GM12878 (cell line): ENCODE measurements around the gene NFATC1. TPM values are rescaled to one million over a fixed set of nuclear protein-coding genes. Genes with fewer than 3 reads are reported as not detected.

ENCODE experiments used
- ATAC-seq: fragments of 200-7000 bp; cut with Tn5 transposase; 3 replicates; pipeline ENCODE4 v1.9.1; 2020; ENCODE audit warnings: mild to moderate bottlenecking, moderate library complexity
- BruUV-seq: library from RNA; stranded (reverse); fragments of 400-500 nt; replicated peaks from 2 replicates; lab custom pipeline; 2021; lab: Mats Ljungman, UMichigan
- CTCF ChIA-PET: fragments of 300-600 bp; sonication (Branson Sonifier 250); formaldehyde crosslinking; extraction: SDS; loops from one replicate; lab custom pipeline; 2021; ENCODE audit warnings: inconsistent platforms; lab: Yijun Ruan, JAX
- POLR2A ChIA-PET: fragments of 350-600 bp; formaldehyde crosslinking; extraction: SDS; loops from one replicate; lab custom pipeline; 2021; ENCODE audit warnings: inconsistent platforms; lab: Charles Lee
- RAD21 ChIA-PET: fragments of 300-600 bp; sonication (Branson Sonifier 250); formaldehyde crosslinking; loops from one replicate; lab custom pipeline; 2023; ENCODE audit warnings: antibody characterized with exemption; ENCODE audit not compliant: unreplicated experiment; lab: Charles Lee
- SMC1A ChIA-PET: fragments of 300-600 bp; sonication (Branson Sonifier 250); formaldehyde crosslinking; loops from one replicate; lab custom pipeline; 2023; ENCODE audit not compliant: unreplicated experiment, uncharacterized antibody; lab: Charles Lee
- DNase-seq: peaks from one replicate; pipeline ENCODE4 v3.0.0-alpha.2; 2011; ENCODE audit warnings: low read depth, low spot score
- FAIRE-seq: peaks from 3 replicates; lab custom pipeline; 2011; peaks lifted over from hg19 to GRCh38; lab: Jason Lieb, UNC
- H2AFZ ChIP-seq: 2 replicates; pipeline ENCODE4 v1.6.0; 2011; ENCODE audit warnings: low read depth, low read length, control low read depth; ENCODE audit not compliant: control insufficient read depth
- H3K27ac ChIP-seq: 2 replicates; pipeline ENCODE4 v1.5.1; 2011; ENCODE audit warnings: control low read depth; ENCODE audit not compliant: control insufficient read depth, insufficient read depth
- H3K27me3 ChIP-seq, 2 experiments: replicated peaks in 1 of 2; 2 replicates each; pipeline versions ENCODE4 v1.6.0 to v1.6.1; 2011; ENCODE audit warnings: low read length in 1 of 2; ENCODE audit not compliant: control insufficient read depth in 2 of 2, insufficient read depth in 2 of 2
- H3K36me3 ChIP-seq, 2 experiments: 2 replicates each; pipeline ENCODE4 v1.5.1; 2011; ENCODE audit warnings: low read length in 1 of 2; ENCODE audit not compliant: control insufficient read depth in 2 of 2, insufficient read depth in 2 of 2
- H3K4me1 ChIP-seq: 2 replicates; pipeline ENCODE4 v1.6.1; 2011; ENCODE audit warnings: mild to moderate bottlenecking, low read length, moderate library complexity, mixed read lengths; ENCODE audit not compliant: control insufficient read depth, insufficient read depth
- H3K4me2 ChIP-seq: 2 replicates; pipeline ENCODE4 v1.6.0; 2011; ENCODE audit warnings: control low read depth; ENCODE audit not compliant: control insufficient read depth, insufficient read depth
- H3K4me3 ChIP-seq: fragments of 200-600 bp; sonication (generic); 2 replicates; pipeline ENCODE4 v1.5.1; 2016
- H3K79me2 ChIP-seq: 2 replicates; pipeline ENCODE4 v1.6.0; 2011; ENCODE audit warnings: low read length; ENCODE audit not compliant: control insufficient read depth, insufficient read depth
- H3K9ac ChIP-seq: 2 replicates; pipeline ENCODE4 v1.8.0; 2011; ENCODE audit warnings: low read length, control low read depth, mixed read lengths; ENCODE audit not compliant: control insufficient read depth, insufficient read depth
- H3K9me3 ChIP-seq: replicated peaks from 3 replicates; pipeline ENCODE4 v1.5.1; 2011; ENCODE audit warnings: mild to moderate bottlenecking, low read length; ENCODE audit not compliant: control insufficient read depth, insufficient read depth
- H4K20me1 ChIP-seq: 2 replicates; pipeline ENCODE4 v1.6.0; 2011; ENCODE audit not compliant: control insufficient read depth, insufficient read depth
- ASH2L ChIP-seq: fragments of 300-600, 200-600 bp; sonication (generic); IDR thresholded peaks from 2 replicates; pipeline ENCODE4 v1.6.1; 2017; ENCODE audit warnings: low read depth, mild to moderate bottlenecking, borderline replicate concordance
- BCLAF1 ChIP-seq: fragments of 450-650 bp; IDR thresholded peaks from 2 replicates; pipeline ENCODE4 v1.6.1; 2017; ENCODE audit warnings: antibody characterized with exemption, mild to moderate bottlenecking, moderate library complexity
- CHD2 ChIP-seq: IDR thresholded peaks from 2 replicates; pipeline ENCODE4 v1.6.1; 2011; ENCODE audit warnings: low read depth, low read length, improper control_type of control experiment, borderline replicate concordance
- E2F4 ChIP-seq: IDR thresholded peaks from 2 replicates; pipeline ENCODE4 v1.6.1; 2012; ENCODE audit warnings: low read depth, low read length, improper control_type of control experiment
- ELK1 ChIP-seq: IDR thresholded peaks from 2 replicates; pipeline ENCODE4 v1.6.1; 2012; ENCODE audit warnings: low read depth, low read length, improper control_type of control experiment
- HDAC2 ChIP-seq: fragments of 200-600 bp; sonication (generic); IDR thresholded peaks from 2 replicates; pipeline ENCODE4 v1.6.1; 2017
- MTA2 ChIP-seq: fragments of 450-650 bp; IDR thresholded peaks from 2 replicates; pipeline ENCODE4 v1.6.1; 2016; ENCODE audit warnings: low read depth, mild to moderate bottlenecking, moderate library complexity
- NKRF ChIP-seq: fragments of 450-650 bp; conservative IDR thresholded peaks from 2 replicates; pipeline ENCODE4 v1.6.1; 2017; ENCODE audit warnings: mild to moderate bottlenecking, moderate library complexity
- NR2C1 ChIP-seq: fragments of 450-650 bp; IDR thresholded peaks from 2 replicates; pipeline ENCODE4 v1.6.1; 2017; ENCODE audit warnings: antibody characterized with exemption, mild to moderate bottlenecking, moderate library complexity
- NR2C2 ChIP-seq: IDR thresholded peaks from 2 replicates; pipeline ENCODE4 v1.6.1; 2011; ENCODE audit warnings: borderline replicate concordance, low read depth; ENCODE audit not compliant: control insufficient read depth, insufficient read length
- POLR2A ChIP-seq: IDR thresholded peaks from 2 replicates; pipeline ENCODE4 v1.6.1; 2011; ENCODE audit warnings: low read depth, mild to moderate bottlenecking, low read length
- POLR2AphosphoS5 ChIP-seq: IDR thresholded peaks from 2 replicates; pipeline ENCODE4 v1.6.1; 2011; ENCODE audit warnings: mild to moderate bottlenecking, low read length, inconsistent platforms
- USF1 ChIP-seq: IDR thresholded peaks from 2 replicates; pipeline ENCODE4 v1.6.1; 2011; ENCODE audit warnings: borderline replicate concordance, low read depth, mild to moderate bottlenecking, moderate library complexity, mixed read lengths, low read length; ENCODE audit not compliant: insufficient read depth; ENCODE audit errors: extremely low read length
- ZNF274 ChIP-seq: IDR thresholded peaks from one replicate; pipeline ENCODE4 v1.8.0; 2011; ENCODE audit not compliant: insufficient read length, insufficient read depth
- WGBS: methylation state at CpG from one replicate; pipeline ENCODE4 v1.1.6; 2016; ENCODE audit warnings: low lambda C conversion rate; ENCODE audit not compliant: insufficient replicate concordance, insufficient coverage; ENCODE audit errors: missing lambda C conversion rate; 5-methylcytosine and 5-hydroxymethylcytosine counted together
- in situ Hi-C: fragments of 300-500 bp; cut with MboI; formaldehyde crosslinking; loops from 9 replicates; pipeline ENCODE4 v1.14.3; 2018; ENCODE audit warnings: mixed read lengths
- intact Hi-C: fragments of 100-400 bp; cut with micrococcal nuclease; formaldehyde crosslinking; loops from one replicate; pipeline ENCODE4 v1.14.2; 2022; ENCODE audit not compliant: unreplicated experiment
- polyA plus RNA-seq, 11 experiments: library from polyadenylated mRNA; depleted of rRNA in 4 of 11; unstranded in 6 of 11; stranded (reverse) in 5 of 11; fragments of >200 nt; fragmentation: Nextera tagmentation in 4 of 11; fragmentation: Illumina TruSeq in 1 of 11; extraction: Ambion mirVana in 4 of 11; extraction: Trizol in 1 of 11; gene quantifications; 1 replicate in 1 of 11; 2 replicates in 10 of 11; pipeline versions ENCODE4 v1.2.1 to v1.2.3, GENCODE V29; 2011 to 2016; ENCODE audit warnings: inconsistent platforms in 2 of 11, missing spikeins in 2 of 11, low read depth in 1 of 11
- total RNA-seq, 4 experiments: library from RNA; depleted of rRNA in 3 of 4; stranded (reverse); fragments of >200 nt in 3 of 4; fragmentation: Illumina TruSeq in 1 of 4; extraction: Trizol in 1 of 4; gene quantifications; 2 replicates each; pipeline versions ENCODE4 v1.2.1 to v1.2.3, GENCODE V29; 2013 to 2021

The NFATC1 gene
- total and polyA plus RNA-seq, 10 of the 15 experiments (the other 5 are each of a cell fraction or from before 2014, with no cell fraction given), result 0.84 to 20.8 (median 5.1) TPM

GRCh38 chr18:79461627-79462026 is 65.9 kb downstream of the NFATC1 start (continued):
- no peak for TF ChIP-seq USF1
- TF ChIP-seq E2F4, result no peak
- TF ChIP-seq NKRF, result no peak
- TF ChIP-seq NR2C2, result no peak

- Histone ChIP-seq H3K9ac (no peak overlapping the region), H3K4me2 (no peak overlapping the region), H3K4me3 (no peak overlapping the region), H3K36me3 (peaks cover 0 to 3% of the 10 kb centered on the region in 2 experiments; a peak in 2 of 4 replicates), H2AFZ (no peak overlapping the region), H4K20me1 (no peaks in the 10 kb centered on the region), H3K9me3 (no peaks in the 10 kb centered on the region), H3K79me2 (no peaks in the 10 kb centered on the region), H3K27ac (no peak overlapping the region), H3K4me1 (peaks cover 44% of the 10 kb centered on the region), H3K27me3 (no peaks in the 10 kb centered on the region)
- ChIA-PET RAD21 (no interaction called here), SMC1A (no interaction called here), POLR2A (interaction anchor here (0.6 to 1.3 kb wide), 3 partner anchors 59 to 165 kb away, joined by 3 read pairs; no protein-coding TSS in a partner anchor), CTCF (interaction anchor here (0.6 kb wide), 2 partner anchors 23 to 60 kb away, joined by 3 read pairs; no protein-coding TSS in a partner anchor)
- FAIRE-seq (no peak), ATAC-seq (no peak), DNase-seq (no peak)
- intact Hi-C loops (no loop called here), in situ Hi-C loops (no loop called here)
- BruUV-seq, result no TSS peak
- 92% methylated on average over 25 of the region's 25 CpGs for WGBS
- TF ChIP-seq ELK1, result no peak
- TF ChIP-seq POLR2AphosphoS5, result no peak
- TF ChIP-seq ZNF274, result no peak
- no peak for TF ChIP-seq CHD2
- no peak for TF ChIP-seq MTA2
- no peak for TF ChIP-seq NR2C1
- no peak for TF ChIP-seq POLR2A
- TF ChIP-seq HDAC2, result no peak
- no peak for TF ChIP-seq ASH2L
- TF ChIP-seq BCLAF1, result no peak
Measured at GRCh38 chr18:79463424-79463960, 67.8 kb downstream of the NFATC1 start.
